Measurements from ENCODE around the gene C5. TPM values are rescaled to one million over a fixed set of nuclear protein-coding genes. Genes with fewer than 3 reads are reported as not detected.
"Not testable (repeated sequence)": the region's sequence is repeated elsewhere in the genome, so short reads cannot be mapped to it uniquely, and the experiment has no call there.

Gene C5
- total RNA-seq (7.3 and 8.2 TPM in 2 replicates), polyA plus RNA-seq (1.9 and 3.0 TPM in 2 replicates), polyA minus RNA-seq (ENCODE audit: low replicate concordance) (0.15 TPM in 1 of 2 replicates, not detected in the other)
- polyA plus RNA-seq (2012), result 1.5 and 1.9 TPM in 2 replicates

GRCh38 chr9:121050128-121050988 lies at the start of gene C5:
C5 (minus strand) TSS chr9:121050275; CDS start chr9:121050246, 29 bp downstream.
- H2AFZ ChIP-seq (ENCODE audit: low read length), result no peak within 1 kb of the TSS
- no peaks in the 10 kb centered on the region for H3K4me1 ChIP-seq (ENCODE audit: control insufficient read depth, extremely low read depth, insufficient read depth, low read length)

GRCh38 chr9:121098567-121099198 lies 48.6 kb upstream of the C5 start:
- no peaks in the 10 kb centered on the region for H3K79me2 ChIP-seq (ENCODE audit: control insufficient read depth, insufficient read depth, low read length)
- no peak for DNase-seq (ENCODE audit: low read depth in 2 of 2)
- no peak for TF ChIP-seq EZH2 (IDR thresholded peaks at IDR 0.05; ENCODE audit: low read length, missing control alignments)
- no peak overlapping the region for H3K27ac ChIP-seq (ENCODE audit: insufficient read depth, low read length)
- H3K27me3 ChIP-seq (ENCODE audit: control insufficient read depth, insufficient read depth, low read length), result no peaks in the 10 kb centered on the region
- no peak overlapping the region for H2AFZ ChIP-seq (ENCODE audit: low read length)
- H3K4me1 ChIP-seq (ENCODE audit: control insufficient read depth, extremely low read depth, insufficient read depth, low read length), result no peaks in the 10 kb centered on the region
- no peak overlapping the region for H3K9ac ChIP-seq (ENCODE audit: insufficient read depth, low read length)
- H3K4me3 ChIP-seq (replicated peaks in 1 of 4; ENCODE audit: control extremely low read depth in 1 of 4, insufficient read depth in 1 of 4, low read depth in 3 of 4, low read length in 4 of 4), result no peak overlapping the region
- H3K36me3 ChIP-seq (ENCODE audit: control insufficient read depth, insufficient read depth, low read length), result no peaks in the 10 kb centered on the region
- no peak overlapping the region for H3K4me2 ChIP-seq (ENCODE audit: extremely low read depth, insufficient read depth, low read length)
- H3K9me3 ChIP-seq (ENCODE audit: control insufficient read depth, insufficient read depth, low read depth, low read length), result no peaks in the 10 kb centered on the region
- no peaks in the 10 kb centered on the region for H4K20me1 ChIP-seq (ENCODE audit: control insufficient read depth, extremely low read depth, insufficient read depth, low read length)

More at GRCh38 chr9:121050128-121050988, at the start of gene C5:
- DNase-seq (ENCODE audit: low read depth in 2 of 2), result no peak
- TF ChIP-seq CTCF (conservative IDR thresholded peaks at IDR 0.05 in 1 of 2, IDR thresholded peaks at IDR 0.05 in 1 of 2; ENCODE audit: low read depth in 1 of 2, low read length in 2 of 2), result no peak
- no peak for TF ChIP-seq EZH2 (IDR thresholded peaks at IDR 0.05; ENCODE audit: low read length, missing control alignments)
- H3K27me3 ChIP-seq (ENCODE audit: control insufficient read depth, insufficient read depth, low read length), result no peaks in the 10 kb centered on the region
- no peaks in the 10 kb centered on the region for H3K36me3 ChIP-seq (ENCODE audit: control insufficient read depth, insufficient read depth, low read length)
- H3K4me2 ChIP-seq (ENCODE audit: extremely low read depth, insufficient read depth, low read length), result no peak within 1 kb of the TSS
- H3K27ac ChIP-seq (ENCODE audit: insufficient read depth, low read length), result no peak within 1 kb of the TSS
- no peaks in the 10 kb centered on the region for H3K9me3 ChIP-seq (ENCODE audit: control insufficient read depth, insufficient read depth, low read depth, low read length)
- H4K20me1 ChIP-seq (ENCODE audit: control insufficient read depth, extremely low read depth, insufficient read depth, low read length), result no peaks in the 10 kb centered on the region
- H3K9ac ChIP-seq (ENCODE audit: insufficient read depth, low read length), result no peak within 1 kb of the TSS
- H3K4me3 ChIP-seq (replicated peaks in 1 of 4; ENCODE audit: control extremely low read depth in 1 of 4, insufficient read depth in 1 of 4, low read depth in 3 of 4, low read length in 4 of 4), result no peak within 1 kb of the TSS
- no peaks in the 10 kb centered on the region for H3K79me2 ChIP-seq (ENCODE audit: control insufficient read depth, insufficient read depth, low read length)

- TF ChIP-seq CTCF (conservative IDR thresholded peaks at IDR 0.05 in 1 of 2, IDR thresholded peaks at IDR 0.05 in 1 of 2; ENCODE audit: low read depth in 1 of 2, low read length in 2 of 2), result no peak
- TF ChIP-seq EZH2 (IDR thresholded peaks at IDR 0.05; ENCODE audit: low read length, missing control alignments), result no peak
- no peak for DNase-seq (ENCODE audit: low read depth in 2 of 2)
- Histone ChIP-seq H3K4me1 (ENCODE audit: control insufficient read depth, extremely low read depth, insufficient read depth, low read length) (no peaks in the 10 kb centered on the region), H3K4me3 (replicated peaks in 1 of 4; ENCODE audit: control extremely low read depth in 1 of 4, insufficient read depth in 1 of 4, low read depth in 3 of 4, low read length in 4 of 4) (no peak overlapping the region), H3K9me3 (ENCODE audit: control insufficient read depth, insufficient read depth, low read depth, low read length) (no peaks in the 10 kb centered on the region), H4K20me1 (ENCODE audit: control insufficient read depth, extremely low read depth, insufficient read depth, low read length) (no peaks in the 10 kb centered on the region), H3K27me3 (ENCODE audit: control insufficient read depth, insufficient read depth, low read length) (no peaks in the 10 kb centered on the region), H2AFZ (ENCODE audit: low read length) (no peak overlapping the region), H3K27ac (ENCODE audit: insufficient read depth, low read length) (no peak overlapping the region), H3K36me3 (ENCODE audit: control insufficient read depth, insufficient read depth, low read length) (no peaks in the 10 kb centered on the region), H3K4me2 (ENCODE audit: extremely low read depth, insufficient read depth, low read length) (no peak overlapping the region), H3K79me2 (ENCODE audit: control insufficient read depth, insufficient read depth, low read length) (no peaks in the 10 kb centered on the region), H3K9ac (ENCODE audit: insufficient read depth, low read length) (no peak overlapping the region)
Measured at GRCh38 chr9:121095057-121095456, 45.0 kb upstream of the C5 start.

- H3K36me3 ChIP-seq (ENCODE audit: control insufficient read depth, insufficient read depth, low read length); H3K27ac ChIP-seq (ENCODE audit: insufficient read depth, low read length); H3K27me3 ChIP-seq (ENCODE audit: control insufficient read depth, insufficient read depth, low read length); H3K4me2 ChIP-seq (ENCODE audit: extremely low read depth, insufficient read depth, low read length); H4K20me1 ChIP-seq (ENCODE audit: control insufficient read depth, extremely low read depth, insufficient read depth, low read length); H3K4me3 ChIP-seq (replicated peaks in 1 of 4; ENCODE audit: control extremely low read depth in 1 of 4, insufficient read depth in 1 of 4, low read depth in 3 of 4, low read length in 4 of 4); H3K9ac ChIP-seq (ENCODE audit: insufficient read depth, low read length); H3K4me1 ChIP-seq (ENCODE audit: control insufficient read depth, extremely low read depth, insufficient read depth, low read length); H3K9me3 ChIP-seq (ENCODE audit: control insufficient read depth, insufficient read depth, low read depth, low read length); H2AFZ ChIP-seq (ENCODE audit: low read length); H3K79me2 ChIP-seq (ENCODE audit: control insufficient read depth, insufficient read depth, low read length); DNase-seq (ENCODE audit: low read depth in 2 of 2): not testable (repeated sequence)
Measured at GRCh38 chr9:121090743-121091142, 40.7 kb upstream of the C5 start.

All from fibroblast of lung (primary cell).